Esophagus muscularis mucosa (tissue), 4 donors: ENCODE measurements around the gene KTN1. TPM values are rescaled to one million over a fixed set of nuclear protein-coding genes. Genes with fewer than 3 reads are reported as not detected.

ENCODE experiments used
- DNase-seq: peaks from one replicate; pipeline ENCODE4 v3.0.0-alpha.2; 2017; ENCODE audit errors: extremely low spot score
- H3K27ac ChIP-seq, 4 donors: fragments of 200-600 bp; sonication (generic); replicated peaks in 1 of 4; 1 replicate in 3 of 4; 2 replicates in 1 of 4; pipeline ENCODE4 v1.5.1; 2016 to 2019; ENCODE audit warnings: mild to moderate bottlenecking in 1 of 4
- H3K27me3 ChIP-seq, 4 donors: fragments of 200-600 bp; sonication (generic); one replicate each; pipeline versions ENCODE4 v1.5.1 to v1.6.0; 2016 to 2019
- H3K36me3 ChIP-seq, 4 donors: fragments of 200-600 bp; sonication (generic); one replicate each; pipeline ENCODE4 v1.5.1; 2016 to 2019
- H3K4me1 ChIP-seq, 4 donors: fragments of 200-600 bp; sonication (generic); one replicate each; pipeline ENCODE4 v1.5.1; 2016 to 2019
- H3K4me3 ChIP-seq, 4 donors: fragments of 200-600 bp; sonication (generic); 1 replicate in 2 of 4; 2 replicates in 2 of 4; pipeline ENCODE4 v1.5.1; 2016 to 2019; ENCODE audit warnings: mild to moderate bottlenecking in 4 of 4, moderate library complexity in 1 of 4
- H3K9me3 ChIP-seq, 4 donors: fragments of 200-600 bp; sonication (generic); 1 replicate in 3 of 4; 2 replicates in 1 of 4; pipeline ENCODE4 v1.5.1; 2016 to 2019
- EP300 ChIP-seq: sonication (generic); formaldehyde crosslinking; IDR thresholded peaks from one replicate; pipeline ENCODE4 v1.6.1; 2017; ENCODE audit warnings: antibody characterized with exemption
- POLR2A ChIP-seq: fragments of 450-650 bp; IDR thresholded peaks from one replicate; pipeline ENCODE4 v1.6.1; 2017; ENCODE audit warnings: antibody characterized with exemption, moderate library complexity, mild to moderate bottlenecking, low read depth
- POLR2AphosphoS5 ChIP-seq, 2 donors: sonication (generic); formaldehyde crosslinking; IDR thresholded peaks; one replicate each; pipeline ENCODE4 v1.6.1; 2017; ENCODE audit warnings: antibody characterized with exemption in 2 of 2
- WGBS: methylation state at CpG from one replicate; pipeline ENCODE4 v1.1.5; 2018; 5-methylcytosine and 5-hydroxymethylcytosine counted together
- intact Hi-C: fragments of 100-400 bp; cut with DNase I; formaldehyde crosslinking; loops from one replicate; pipeline ENCODE4 v1.15.1; 2023
- total RNA-seq, 4 donors: library from RNA; depleted of rRNA; stranded (reverse); fragments of >200 nt; gene quantifications; one replicate each; pipeline versions ENCODE4 v1.1.0 to v1.2.1, GENCODE V29; 2016
- TF ChIP-seq, protein P1 (sequence below), 3 experiments: fragments of 200-600 bp in 2 of 3; fragments of 450-650 bp in 1 of 3; sonication (generic) in 2 of 3; IDR thresholded peaks; one replicate each; pipeline ENCODE4 v1.5.1; 2017 to 2019; ENCODE audit warnings: antibody characterized with exemption in 3 of 3, mild to moderate bottlenecking in 2 of 3, moderate library complexity in 1 of 3

Gene KTN1, protein sequence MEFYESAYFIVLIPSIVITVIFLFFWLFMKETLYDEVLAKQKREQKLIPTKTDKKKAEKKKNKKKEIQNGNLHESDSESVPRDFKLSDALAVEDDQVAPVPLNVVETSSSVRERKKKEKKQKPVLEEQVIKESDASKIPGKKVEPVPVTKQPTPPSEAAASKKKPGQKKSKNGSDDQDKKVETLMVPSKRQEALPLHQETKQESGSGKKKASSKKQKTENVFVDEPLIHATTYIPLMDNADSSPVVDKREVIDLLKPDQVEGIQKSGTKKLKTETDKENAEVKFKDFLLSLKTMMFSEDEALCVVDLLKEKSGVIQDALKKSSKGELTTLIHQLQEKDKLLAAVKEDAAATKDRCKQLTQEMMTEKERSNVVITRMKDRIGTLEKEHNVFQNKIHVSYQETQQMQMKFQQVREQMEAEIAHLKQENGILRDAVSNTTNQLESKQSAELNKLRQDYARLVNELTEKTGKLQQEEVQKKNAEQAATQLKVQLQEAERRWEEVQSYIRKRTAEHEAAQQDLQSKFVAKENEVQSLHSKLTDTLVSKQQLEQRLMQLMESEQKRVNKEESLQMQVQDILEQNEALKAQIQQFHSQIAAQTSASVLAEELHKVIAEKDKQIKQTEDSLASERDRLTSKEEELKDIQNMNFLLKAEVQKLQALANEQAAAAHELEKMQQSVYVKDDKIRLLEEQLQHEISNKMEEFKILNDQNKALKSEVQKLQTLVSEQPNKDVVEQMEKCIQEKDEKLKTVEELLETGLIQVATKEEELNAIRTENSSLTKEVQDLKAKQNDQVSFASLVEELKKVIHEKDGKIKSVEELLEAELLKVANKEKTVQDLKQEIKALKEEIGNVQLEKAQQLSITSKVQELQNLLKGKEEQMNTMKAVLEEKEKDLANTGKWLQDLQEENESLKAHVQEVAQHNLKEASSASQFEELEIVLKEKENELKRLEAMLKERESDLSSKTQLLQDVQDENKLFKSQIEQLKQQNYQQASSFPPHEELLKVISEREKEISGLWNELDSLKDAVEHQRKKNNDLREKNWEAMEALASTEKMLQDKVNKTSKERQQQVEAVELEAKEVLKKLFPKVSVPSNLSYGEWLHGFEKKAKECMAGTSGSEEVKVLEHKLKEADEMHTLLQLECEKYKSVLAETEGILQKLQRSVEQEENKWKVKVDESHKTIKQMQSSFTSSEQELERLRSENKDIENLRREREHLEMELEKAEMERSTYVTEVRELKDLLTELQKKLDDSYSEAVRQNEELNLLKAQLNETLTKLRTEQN (N-terminal part only)
- 100 to 1,000 TPM; 137 to 151 (median 146) TPM for total RNA-seq

DNA sequence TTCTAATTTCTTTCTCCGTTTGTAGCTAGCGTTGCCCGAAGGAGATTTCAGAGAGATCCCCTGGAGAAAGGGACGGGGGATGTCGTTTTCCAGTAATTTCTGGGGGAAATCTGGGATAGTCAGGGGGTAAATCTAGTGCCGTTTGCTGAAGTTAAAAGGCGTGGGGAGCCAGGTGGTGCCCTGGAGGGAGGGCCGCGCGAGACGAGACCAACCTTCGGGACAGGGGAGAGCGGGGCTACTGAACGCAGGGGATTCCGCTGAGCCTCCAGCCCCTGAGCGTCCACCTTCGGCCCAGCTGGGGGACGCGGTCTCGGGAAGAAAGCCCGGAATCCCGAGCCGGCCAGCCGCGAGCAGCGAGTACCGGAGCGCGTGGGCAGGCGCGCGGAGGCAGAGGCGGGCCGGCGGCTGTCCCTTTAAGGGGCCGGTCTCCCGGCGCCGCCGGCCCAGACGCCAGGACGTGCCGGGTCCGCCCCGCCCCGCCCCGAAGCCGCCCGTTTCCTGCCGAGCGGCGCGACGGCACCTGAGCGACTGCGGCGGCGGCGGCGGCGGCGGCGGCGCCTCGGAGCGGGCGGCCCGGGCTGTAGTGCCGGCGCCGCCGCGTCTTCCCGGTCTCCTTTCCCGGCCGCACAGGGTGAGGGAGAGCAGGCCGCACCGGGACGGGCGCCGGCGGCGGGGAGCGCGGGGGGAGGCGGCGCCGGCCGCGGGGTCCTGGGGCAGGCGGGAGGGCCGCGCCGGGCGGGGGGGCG lies at the start of gene KTN1:
TSS of gene KTN1 (plus strand) at position 484 of the 746 bp plus-strand sequence. CDS start 31,842 bp downstream, outside the sequence.
- H3K36me3 ChIP-seq, result no peaks in the 10 kb centered on the region
- no peak for DNase-seq
- H3K9me3 ChIP-seq, result no peaks in the 10 kb centered on the region
- WGBS, result 0% methylated on average over 14 of the region's 96 CpGs
- TF ChIP-seq EP300, result no peak
- TF ChIP-seq, protein P1, sequence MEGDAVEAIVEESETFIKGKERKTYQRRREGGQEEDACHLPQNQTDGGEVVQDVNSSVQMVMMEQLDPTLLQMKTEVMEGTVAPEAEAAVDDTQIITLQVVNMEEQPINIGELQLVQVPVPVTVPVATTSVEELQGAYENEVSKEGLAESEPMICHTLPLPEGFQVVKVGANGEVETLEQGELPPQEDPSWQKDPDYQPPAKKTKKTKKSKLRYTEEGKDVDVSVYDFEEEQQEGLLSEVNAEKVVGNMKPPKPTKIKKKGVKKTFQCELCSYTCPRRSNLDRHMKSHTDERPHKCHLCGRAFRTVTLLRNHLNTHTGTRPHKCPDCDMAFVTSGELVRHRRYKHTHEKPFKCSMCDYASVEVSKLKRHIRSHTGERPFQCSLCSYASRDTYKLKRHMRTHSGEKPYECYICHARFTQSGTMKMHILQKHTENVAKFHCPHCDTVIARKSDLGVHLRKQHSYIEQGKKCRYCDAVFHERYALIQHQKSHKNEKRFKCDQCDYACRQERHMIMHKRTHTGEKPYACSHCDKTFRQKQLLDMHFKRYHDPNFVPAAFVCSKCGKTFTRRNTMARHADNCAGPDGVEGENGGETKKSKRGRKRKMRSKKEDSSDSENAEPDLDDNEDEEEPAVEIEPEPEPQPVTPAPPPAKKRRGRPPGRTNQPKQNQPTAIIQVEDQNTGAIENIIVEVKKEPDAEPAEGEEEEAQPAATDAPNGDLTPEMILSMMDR (IDR thresholded peaks at IDR 0.05), result no peak
- TF ChIP-seq POLR2AphosphoS5 (IDR thresholded peaks at IDR 0.05), result peak; percentile 42 to 45
- TF ChIP-seq POLR2A, result no peak
- peak within 1 kb of the TSS; percentile 93 to 98 (median 96) for H3K27ac ChIP-seq
- H3K4me3 ChIP-seq, result peak within 1 kb of the TSS; percentile 77 to 95 (median 90)
- no peaks in the 10 kb centered on the region for H3K27me3 ChIP-seq
- H3K4me1 ChIP-seq, result peaks cover 35 to 54% (median 51%) of the 10 kb centered on the region in 4 donors
- intact Hi-C loops, result loop anchor here (10.0 kb wide), 1 partner anchor 135 kb away; the partner anchor contains the start of gene TBPL2

DNA sequence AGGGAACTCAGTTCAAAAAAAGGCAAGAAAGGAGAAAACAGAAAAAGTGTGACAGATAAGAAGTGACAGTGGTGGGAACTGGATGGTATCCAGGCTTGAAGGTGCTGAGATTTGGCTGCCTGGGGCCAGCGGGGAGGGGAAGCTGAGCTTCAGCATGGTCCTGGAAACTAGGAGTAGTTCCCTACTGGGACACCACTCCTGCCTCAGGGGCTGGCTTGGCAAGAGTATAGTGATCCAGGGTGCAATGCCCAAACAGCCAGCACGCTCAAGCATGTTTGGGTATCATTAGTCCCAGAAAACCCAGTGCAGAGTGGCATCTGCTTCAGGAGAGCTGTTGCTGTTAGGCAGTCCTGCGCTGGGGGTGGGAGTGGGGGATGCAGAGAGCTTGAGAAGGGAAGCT lies 49.5 kb upstream of the KTN1 start:
- no peak overlapping the region for H3K27ac ChIP-seq
- DNase-seq, result no peak
- no peak for TF ChIP-seq POLR2A
- TF ChIP-seq, protein P1 (IDR thresholded peaks at IDR 0.05), result no peak
- no peak for TF ChIP-seq EP300
- no peak for TF ChIP-seq POLR2AphosphoS5 (IDR thresholded peaks at IDR 0.05)
- no peaks in the 10 kb centered on the region for H3K36me3 ChIP-seq
- WGBS, result 83% methylated on average over 3 of the region's 3 CpGs
- H3K27me3 ChIP-seq, result no peaks in the 10 kb centered on the region
- intact Hi-C loops, result no loop called here
- no peaks in the 10 kb centered on the region for H3K9me3 ChIP-seq
- no peak overlapping the region for H3K4me3 ChIP-seq
- no peaks in the 10 kb centered on the region for H3K4me1 ChIP-seq

DNA sequence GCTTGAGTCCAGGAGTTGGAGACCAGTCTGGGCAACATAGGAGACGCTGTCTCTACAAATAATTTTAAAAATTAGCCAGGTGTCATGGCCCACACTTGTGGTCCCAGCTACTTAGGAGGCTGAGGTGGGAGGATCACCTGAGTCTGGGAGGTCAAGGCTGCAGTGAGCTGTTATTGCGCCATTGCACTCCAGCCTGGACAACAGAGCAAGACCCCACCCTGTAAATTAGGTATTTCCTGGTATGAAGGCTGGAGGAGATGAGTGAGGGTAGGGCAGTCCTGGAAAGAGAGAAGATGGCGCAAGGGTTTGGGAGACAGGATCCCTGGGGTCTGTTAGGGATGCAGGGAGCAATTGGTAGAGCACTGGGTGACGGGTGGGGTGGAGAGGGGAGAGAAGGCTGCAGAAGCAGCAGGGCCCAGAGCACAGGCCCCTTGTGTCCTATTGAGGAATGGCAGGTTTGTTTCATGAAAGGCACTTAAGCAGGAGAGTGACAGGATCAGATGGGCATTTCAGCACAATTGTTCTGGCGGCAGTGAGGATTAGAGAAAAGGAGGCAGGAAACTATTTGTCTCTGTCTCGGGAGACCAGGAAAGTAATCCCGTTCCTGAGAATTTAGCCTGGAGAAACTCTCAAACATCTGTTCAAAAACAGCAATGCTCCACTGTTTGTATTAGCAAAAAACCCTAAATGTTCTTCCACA lies 47.2 kb upstream of the KTN1 start:
- H3K9me3 ChIP-seq, result peaks cover 0 to 9% (median 2%) of the 10 kb centered on the region in 4 donors
- H3K27ac ChIP-seq, result no peak overlapping the region
- WGBS, result 75% methylated on average over 7 of the region's 7 CpGs
- H3K4me1 ChIP-seq, result no peaks in the 10 kb centered on the region
- H3K27me3 ChIP-seq, result no peaks in the 10 kb centered on the region
- no peak overlapping the region for H3K4me3 ChIP-seq
- no peaks in the 10 kb centered on the region for H3K36me3 ChIP-seq
- intact Hi-C loops, result no loop called here
- no peak for DNase-seq
- TF ChIP-seq POLR2AphosphoS5 (IDR thresholded peaks at IDR 0.05), result no peak
- TF ChIP-seq EP300, result no peak
- TF ChIP-seq, protein P1 (IDR thresholded peaks at IDR 0.05), result no peak
- TF ChIP-seq POLR2A, result no peak
